ENCODE results near the gene DYNC1LI2.
"Not testable (repeated sequence)": the region's sequence is repeated elsewhere in the genome, so short reads cannot be mapped to it uniquely, and the experiment has no call there.

Gene DYNC1LI2

GRCh38 chr16:66695935-66696668 is 55.3 kb downstream of the DYNC1LI2 start:
- no peak for DNase-seq

DNA sequence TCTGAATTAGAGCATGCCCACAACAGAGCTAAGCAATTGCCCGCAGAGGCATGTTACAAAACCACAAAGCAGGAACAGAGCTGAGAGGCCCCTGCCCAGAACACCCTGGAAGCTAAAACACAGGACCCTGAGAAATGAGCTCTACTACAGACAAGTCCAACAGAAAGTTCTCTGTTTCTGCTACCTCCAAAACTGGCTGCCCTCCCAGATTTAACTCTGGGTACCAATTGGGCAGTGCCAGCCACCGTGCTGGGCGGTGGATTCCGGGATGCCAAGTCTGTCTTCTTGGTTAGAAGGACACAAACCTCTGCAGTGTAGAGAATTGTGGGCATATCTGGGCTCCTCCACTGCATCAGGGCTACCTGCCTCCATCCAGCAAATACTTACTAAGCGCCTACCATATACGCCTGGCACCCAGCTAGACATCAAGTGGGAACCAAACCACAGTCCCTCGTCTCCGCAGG is 55.9 kb downstream of the DYNC1LI2 start:
- peak; percentile 37 for DNase-seq

DNA sequence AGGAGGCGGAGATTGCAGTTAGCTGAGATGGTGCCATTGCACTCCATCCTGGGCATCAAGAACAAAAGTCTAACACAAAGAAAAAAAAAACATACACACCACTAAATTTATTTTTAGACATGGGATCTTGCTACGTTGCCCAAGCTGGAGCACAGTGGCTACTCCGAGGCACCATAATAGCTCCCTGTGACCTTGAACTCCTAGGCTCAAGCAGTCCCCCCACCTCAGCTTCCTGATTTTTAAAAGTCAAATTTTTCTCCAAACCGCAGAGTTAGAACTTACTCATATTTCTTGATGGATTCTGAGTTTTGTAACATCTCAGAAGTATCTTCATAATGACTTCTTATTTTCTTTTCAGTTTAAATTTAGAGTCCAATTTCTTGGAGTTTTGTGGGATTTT is 58.3 kb downstream of the DYNC1LI2 start:
- DNase-seq, result no peak

DNA sequence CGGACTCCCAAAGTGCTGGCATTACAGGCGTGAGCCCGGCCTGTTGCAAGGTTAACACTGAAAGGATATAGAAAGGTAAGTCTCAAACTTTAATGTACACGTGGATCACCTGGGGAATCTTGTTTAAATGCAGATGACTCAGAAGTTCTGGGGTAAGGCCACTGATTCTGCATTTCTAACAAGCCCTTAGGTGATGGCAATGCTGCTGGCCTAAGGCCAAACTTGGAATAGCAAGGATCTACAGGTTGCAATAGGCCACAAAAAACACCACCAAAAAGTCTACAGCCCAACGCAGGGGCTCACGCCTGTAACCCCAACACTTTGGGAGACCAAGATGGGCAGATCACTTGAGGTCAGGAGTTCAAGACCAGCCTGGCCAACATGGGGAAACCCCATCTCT is 59.1 kb downstream of the DYNC1LI2 start:
- no peak for DNase-seq

GRCh38 chr16:66691234-66691633 is 60.2 kb downstream of the DYNC1LI2 start:
- DNase-seq, result no peak

- DNase-seq, result no peak
These were observed 61.1 kb downstream of the DYNC1LI2 start for GRCh38 chr16:66690106-66690847.

DNA sequence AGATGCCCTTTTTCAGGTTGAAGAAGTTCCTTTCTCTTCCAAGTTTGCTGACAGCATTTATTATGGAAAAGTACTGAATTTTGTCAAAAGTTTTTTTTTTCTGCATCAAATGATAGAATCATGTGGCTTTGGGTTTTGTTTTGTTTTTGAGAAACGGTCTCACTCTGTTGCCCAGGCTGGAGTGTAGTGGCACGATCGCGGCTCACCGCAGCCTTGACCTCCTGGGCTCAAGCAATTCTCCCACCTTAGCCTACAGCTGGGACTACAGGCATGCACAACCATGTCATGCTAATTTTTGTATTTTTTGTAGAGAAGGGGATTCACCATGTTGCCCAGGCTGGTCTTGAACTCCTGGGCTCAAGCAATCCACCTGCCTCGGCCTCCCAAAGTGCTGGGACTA is 62.1 kb downstream of the DYNC1LI2 start:
- DNase-seq, result no peak

DNA sequence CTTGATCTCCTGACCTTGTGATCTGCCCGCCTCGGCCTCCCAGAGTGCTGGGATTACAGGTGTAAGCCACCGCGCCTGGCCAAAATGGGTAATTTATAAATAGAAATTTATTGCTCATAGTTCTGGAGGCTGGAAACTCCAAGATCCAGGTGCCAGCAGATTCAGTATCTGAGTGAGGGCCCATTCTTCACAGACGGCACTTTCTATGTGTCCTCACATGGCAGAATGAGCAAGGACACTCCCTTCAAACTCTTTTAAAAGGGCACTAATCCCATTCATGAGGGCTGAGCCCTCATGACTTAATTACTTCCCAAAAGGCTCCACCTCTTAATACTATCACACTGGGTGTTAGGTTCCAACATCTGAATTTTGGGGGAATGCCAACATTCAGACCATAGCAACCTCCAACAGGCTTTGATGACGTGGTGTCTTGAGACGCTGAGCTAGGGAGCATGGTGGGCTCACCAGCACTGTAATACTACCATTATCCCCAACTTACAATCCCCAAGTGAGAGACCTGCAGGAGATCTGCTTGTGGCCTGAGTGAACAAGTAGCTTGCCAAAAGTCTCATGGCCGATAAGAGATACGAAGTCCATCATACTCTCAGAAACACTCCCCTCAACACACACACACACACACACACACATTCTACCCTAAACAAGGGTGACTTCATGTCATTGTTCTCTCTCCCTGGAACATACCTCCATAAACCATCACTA is 63.3 kb downstream of the DYNC1LI2 start:
- DNase-seq, result no peak

- not testable (repeated sequence) for DNase-seq
These were observed 65.8 kb downstream of the DYNC1LI2 start for GRCh38 chr16:66685501-66686115.

DNA sequence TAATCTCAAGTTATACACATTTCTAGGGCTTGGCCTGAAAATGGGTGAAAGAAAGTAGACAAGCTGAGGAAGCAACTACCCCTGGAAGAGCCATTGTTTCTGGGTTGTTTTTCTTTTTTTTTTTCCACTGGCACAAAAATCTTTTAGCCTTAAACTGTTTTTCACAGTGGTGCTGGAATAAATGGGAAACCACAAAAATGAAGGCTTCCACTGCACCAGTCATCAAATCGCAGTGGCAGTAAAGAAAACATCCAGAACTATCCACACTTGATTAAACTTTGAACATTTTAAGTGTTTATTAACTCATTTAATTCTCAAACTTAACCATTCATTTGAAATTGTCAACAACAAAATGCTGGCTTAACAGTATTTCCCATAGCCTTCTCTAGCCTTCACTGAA is 69.1 kb downstream of the DYNC1LI2 start:
- DNase-seq, result no peak

GRCh38 chr16:66681676-66682075 is 69.7 kb downstream of the DYNC1LI2 start:
- DNase-seq, result no peak

DNA sequence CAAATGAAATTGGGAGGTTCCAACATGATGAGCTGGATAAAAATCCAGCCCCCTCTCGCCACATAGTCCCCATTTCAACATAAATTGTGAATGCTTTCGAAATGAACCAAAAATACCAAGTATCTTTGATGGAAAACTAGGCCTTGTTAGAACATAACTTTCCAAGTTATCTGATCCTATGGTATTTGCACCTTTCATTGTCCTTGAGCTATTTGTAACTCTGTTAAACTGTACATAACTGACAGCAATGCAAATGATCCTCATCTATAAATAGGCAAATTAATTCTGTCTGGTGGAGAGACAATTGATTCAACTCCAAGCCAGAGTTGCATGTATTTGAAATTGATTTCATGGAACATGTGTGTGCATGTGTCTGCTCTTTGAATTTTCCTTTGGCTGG is 73.1 kb downstream of the DYNC1LI2 start:
- no peak for DNase-seq

DNA sequence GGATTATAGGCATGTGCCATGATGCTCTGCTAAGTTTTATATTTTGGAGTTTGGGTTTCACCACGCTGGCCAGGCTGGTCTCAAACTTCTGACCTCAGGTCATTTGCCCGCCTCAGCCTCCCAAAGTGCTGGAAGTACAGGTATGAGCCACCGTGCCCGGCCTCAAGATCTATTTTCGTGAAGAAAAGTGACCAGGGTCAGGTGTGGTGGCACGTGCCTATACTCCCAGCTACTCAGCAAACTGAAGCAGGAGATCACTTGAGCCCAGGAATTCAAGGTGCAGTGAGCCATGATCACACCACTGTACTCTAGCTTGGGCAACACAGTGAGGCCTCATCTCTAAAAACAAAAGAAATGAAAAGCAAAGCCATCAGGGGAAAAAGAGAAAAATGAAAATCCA is 73.6 kb downstream of the DYNC1LI2 start:
- DNase-seq, result no peak

- DNase-seq, result no peak
These were observed 74.2 kb downstream of the DYNC1LI2 start for GRCh38 chr16:66677179-66677578.

DNA sequence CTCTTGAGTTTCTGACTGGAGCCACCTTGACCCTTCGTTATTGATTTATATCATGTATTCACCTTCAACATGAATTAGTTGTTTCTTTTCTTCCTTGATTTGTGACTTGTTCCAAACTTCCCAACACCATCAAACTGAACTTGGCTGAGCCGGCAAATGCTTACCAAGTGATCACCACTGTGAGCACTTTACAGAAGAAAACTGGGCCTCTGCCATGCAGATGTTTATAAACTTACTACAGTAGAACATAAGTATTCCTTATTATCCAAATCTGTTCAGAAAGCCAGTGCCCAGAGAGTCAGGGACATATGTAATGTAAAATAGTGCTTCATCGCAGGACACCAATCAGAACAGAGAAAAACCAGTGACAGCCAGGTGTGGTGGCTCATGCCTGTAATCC is 74.8 kb downstream of the DYNC1LI2 start:
- no peak for DNase-seq

DNA sequence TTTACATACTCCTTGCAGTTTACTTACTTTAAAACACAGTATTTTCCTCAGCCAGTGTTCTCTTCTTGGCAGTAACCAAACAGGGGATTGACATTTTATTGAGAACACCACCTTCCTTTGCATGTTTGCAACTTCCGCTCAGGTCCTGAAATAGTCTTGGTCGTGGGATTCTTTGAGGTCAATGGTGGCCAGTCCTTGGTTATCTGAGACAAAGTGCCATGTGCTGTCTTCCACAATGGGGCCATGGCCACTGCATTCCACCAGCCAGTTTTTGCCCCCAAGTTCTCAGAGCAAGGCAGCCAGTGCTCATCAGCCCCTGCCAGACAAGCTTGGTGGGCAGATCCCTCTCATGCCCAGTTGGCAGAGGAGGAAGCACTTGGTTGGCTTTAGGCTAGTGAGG is 77.7 kb downstream of the DYNC1LI2 start:
- DNase-seq, result no peak
